GM21447 (cell line): ENCODE results near the gene GRM4.
"Not testable (repeated sequence)": the region's sequence is repeated elsewhere in the genome, so short reads cannot be mapped to it uniquely, and the experiment has no call there.

ENCODE experiments used
- ATAC-seq: cut with Tn5 transposase; IDR thresholded peaks from one replicate; pipeline ENCODE4 v1.9.1; 2021; ENCODE audit not compliant: unreplicated experiment

The GRM4 gene

GRCh38 chr6:34027445-34027936, 118.4 kb downstream of the GRM4 start:
- ATAC-seq = no peak

- ATAC-seq = no peak
Observed at GRCh38 chr6:34025861-34026260, 120.0 kb downstream of the GRM4 start.

- no peak for ATAC-seq
Observed at GRCh38 chr6:34025112-34025807, 120.6 kb downstream of the GRM4 start.

GRCh38 chr6:34022873-34023255, 123.0 kb downstream of the GRM4 start:
- no peak for ATAC-seq

- no peak for ATAC-seq
Observed at GRCh38 chr6:34022250-34022872, 123.5 kb downstream of the GRM4 start.

- no peak for ATAC-seq
Observed at GRCh38 chr6:34021554-34022190, 124.2 kb downstream of the GRM4 start.

GRCh38 chr6:34020807-34021553, 124.9 kb downstream of the GRM4 start:
- ATAC-seq = no peak

- ATAC-seq = no peak
Observed at GRCh38 chr6:34020278-34020677, 125.6 kb downstream of the GRM4 start.

GRCh38 chr6:34018961-34019606, 126.8 kb downstream of the GRM4 start:
- ATAC-seq = no peak

GRCh38 chr6:34018026-34018425, 127.9 kb downstream of the GRM4 start:
- ATAC-seq = no peak

- no peak for ATAC-seq
Observed at GRCh38 chr6:34017106-34017805, 128.6 kb downstream of the GRM4 start.

- not testable (repeated sequence) for ATAC-seq
Observed at GRCh38 chr6:34016573-34016972, 129.3 kb downstream of the GRM4 start.

GRCh38 chr6:34015586-34015985, 130.3 kb downstream of the GRM4 start:
- ATAC-seq = no peak

- no peak for ATAC-seq
Observed at GRCh38 chr6:34011264-34011663, 134.6 kb downstream of the GRM4 start.

GRCh38 chr6:34005901-34006531, 139.9 kb downstream of the GRM4 start:
- ATAC-seq = no peak

- no peak for ATAC-seq
Observed at GRCh38 chr6:34004706-34005105, 141.2 kb downstream of the GRM4 start.

GRCh38 chr6:34003962-34004361, 141.9 kb downstream of the GRM4 start:
- no peak for ATAC-seq

GRCh38 chr6:34001706-34002621, 143.9 kb downstream of the GRM4 start:
- ATAC-seq = no peak

- ATAC-seq = no peak
Observed at GRCh38 chr6:34000281-34000680, 145.6 kb downstream of the GRM4 start.
